Glomerular visceral epithelial cell (primary cell): ENCODE measurements around the gene MEF2D.

Experiments used
- DNase-seq: peaks from one replicate; pipeline ENCODE4 v3.0.0-alpha.2; 2016; ENCODE audit errors: extremely low spot score

MEF2D gene

DNA sequence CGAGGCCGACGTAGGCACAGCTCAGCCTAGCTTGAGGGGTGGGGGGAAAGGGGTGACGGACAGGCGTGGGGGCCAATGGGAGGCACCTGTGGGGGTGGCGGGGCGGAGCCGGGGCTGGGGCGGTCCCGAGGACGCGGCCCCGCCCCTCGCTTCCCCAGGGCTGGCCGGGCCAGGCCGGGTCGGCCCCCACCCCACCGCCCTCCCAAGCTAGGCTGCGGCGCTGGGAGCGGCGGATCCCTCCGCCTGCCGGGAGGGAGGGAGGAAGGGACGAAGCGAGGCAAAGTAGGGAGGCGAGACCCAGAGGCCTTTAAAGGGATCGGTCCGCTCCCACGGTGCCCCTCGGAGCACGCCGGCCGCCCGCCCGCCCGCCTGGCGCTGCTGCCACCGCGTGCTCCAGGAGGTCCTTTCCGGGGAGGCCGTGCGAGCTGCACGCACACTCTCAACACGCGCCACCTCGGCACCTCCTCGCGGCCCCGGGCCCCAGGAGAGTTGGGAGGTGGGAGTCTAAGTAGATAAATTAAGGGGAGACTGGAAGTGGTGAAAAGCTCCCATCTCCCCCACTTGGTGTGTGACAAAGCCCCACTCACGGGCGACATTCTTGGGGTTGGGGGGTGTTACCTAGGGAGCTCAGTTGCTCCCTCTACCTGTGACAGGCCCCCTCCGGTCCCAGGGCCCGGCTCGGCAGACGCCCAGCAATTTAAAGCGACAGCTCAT lies 375 bp upstream of the MEF2D start:
- DNase-seq, result peak; percentile 96

DNA sequence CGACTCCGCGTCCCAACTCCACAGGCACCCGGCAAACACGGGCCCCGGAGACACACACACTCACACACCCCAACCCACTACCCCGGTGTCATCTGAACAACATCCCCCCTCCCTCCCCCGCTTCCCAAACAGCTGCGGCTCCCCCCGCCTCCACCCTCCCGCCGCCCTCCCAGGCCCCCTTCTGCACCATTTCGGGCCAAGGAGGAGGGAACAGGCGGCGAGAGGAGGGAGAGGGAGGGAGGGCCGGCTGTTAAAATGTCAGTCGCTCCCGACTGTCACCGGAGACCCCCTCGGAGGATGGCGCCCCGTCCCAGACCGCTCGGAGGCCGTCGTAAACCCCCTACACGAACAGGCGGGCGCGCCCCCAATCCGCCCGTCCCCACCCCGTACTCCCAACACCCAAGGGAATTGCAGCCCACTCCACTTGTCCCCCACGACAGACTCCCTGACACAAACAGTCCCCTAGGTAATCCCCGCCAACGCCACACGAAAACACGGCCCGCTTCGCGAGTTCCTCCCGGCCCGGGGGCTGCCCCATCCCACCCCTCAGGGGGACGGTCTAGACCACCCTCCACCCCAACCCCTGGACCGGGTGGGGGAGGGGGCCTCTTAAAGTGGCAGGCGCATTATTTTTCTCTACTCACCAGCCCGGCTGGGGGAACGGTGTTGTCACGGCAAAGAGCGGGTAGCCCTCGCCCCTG lies 583 bp downstream of the MEF2D start:
- DNase-seq, result peak; percentile 13

DNA sequence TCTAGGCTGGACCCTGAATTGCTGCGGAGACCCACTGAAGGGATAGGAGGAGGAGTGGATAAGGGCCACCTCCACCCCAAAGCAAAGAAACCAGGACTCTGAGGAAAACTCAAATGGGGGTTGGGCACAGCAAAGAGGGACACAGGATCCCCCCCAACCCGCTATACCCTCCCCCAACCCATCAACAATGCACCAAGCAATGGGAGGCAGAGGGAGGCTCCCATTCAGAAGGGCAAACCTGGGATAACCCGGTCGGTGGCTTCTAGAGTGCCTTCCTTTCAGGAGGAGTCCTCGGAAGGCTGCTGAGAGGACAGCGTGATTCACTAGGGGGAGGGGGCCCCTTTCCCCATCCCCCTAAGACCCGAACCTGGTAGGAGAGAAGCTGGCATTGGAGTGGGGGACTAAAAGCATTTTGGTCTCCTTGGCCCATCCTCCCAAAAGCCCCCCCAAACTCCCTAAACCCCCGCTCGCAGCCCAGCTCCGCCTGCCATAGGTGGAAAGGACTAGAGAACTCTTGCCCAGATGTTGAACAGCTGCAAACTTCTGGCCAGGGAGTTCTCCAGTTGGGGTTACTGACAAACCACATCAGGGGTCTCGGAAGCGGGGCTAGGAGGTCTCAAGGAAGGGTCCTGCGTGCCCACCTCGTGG lies 1.3 kb downstream of the MEF2D start:
- peak; percentile 23 for DNase-seq

DNA sequence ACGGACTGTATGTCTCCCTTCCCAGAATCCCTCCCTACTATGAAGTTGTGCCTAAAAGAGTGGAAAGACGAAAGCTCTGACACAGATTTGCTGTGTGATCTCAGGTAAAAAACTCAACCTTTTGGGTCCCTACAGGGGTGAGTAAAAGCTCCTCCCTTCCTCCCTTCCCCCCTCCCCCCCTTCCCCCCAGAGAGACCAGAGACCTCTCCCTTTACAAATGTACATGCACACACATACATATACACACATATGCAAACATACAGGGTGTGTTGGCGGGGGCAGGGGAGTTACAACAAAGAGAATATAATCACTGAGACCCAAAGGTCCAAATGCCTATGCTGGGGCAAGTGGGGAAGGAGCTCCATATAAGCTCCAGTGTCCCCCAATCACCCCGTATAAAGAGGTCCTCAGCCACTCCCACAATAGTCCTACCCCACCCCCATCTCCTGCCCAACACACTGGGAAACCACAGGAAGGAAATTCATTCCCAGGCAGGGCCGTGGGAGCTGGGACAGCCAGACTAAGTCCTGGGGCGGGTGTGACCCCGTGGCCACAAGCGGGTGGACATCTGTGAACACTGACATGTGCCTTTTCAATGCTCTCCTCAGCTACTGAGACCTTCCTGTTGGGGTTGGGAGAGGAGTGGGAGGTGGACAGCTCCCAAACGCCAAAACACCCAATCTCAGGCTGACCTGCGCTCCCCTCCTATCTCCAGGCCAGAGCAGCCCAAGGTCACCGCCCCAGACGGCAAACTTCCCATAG lies 2.0 kb downstream of the MEF2D start:
- DNase-seq, result peak; percentile 55

DNA sequence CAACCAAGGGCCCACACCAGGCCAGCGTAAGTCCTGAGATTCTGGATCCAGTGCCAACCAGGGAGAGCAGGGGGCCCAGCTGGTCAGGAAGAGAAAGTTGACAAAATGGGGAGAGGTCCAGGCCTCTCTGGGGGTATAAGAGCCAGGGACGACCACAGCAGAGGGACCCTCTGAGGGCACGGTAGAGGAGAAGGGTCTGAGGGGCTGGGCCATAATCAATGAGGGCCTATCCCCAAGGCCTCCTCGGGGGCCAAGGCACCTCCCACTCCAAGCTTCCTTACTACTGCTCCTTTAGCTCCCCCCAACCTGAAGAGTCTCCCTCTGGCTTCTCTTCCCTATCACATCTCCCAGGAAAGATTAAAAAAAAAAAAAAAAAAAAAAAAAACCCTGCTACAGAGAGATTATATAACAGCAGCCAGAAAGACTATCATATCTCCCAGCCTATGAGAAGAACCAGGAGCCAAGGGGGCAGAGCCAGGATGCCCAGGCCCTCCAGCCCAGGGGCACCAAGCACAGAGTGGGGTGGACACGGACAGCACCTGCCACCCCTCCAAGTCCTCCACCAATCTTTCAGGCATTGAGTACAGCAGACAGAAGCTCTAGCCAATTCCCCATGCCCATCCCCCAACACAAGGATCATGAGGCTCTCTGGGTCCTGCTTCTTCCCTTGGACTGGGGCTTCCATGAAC lies 2.7 kb downstream of the MEF2D start:
- DNase-seq, result no peak

DNA sequence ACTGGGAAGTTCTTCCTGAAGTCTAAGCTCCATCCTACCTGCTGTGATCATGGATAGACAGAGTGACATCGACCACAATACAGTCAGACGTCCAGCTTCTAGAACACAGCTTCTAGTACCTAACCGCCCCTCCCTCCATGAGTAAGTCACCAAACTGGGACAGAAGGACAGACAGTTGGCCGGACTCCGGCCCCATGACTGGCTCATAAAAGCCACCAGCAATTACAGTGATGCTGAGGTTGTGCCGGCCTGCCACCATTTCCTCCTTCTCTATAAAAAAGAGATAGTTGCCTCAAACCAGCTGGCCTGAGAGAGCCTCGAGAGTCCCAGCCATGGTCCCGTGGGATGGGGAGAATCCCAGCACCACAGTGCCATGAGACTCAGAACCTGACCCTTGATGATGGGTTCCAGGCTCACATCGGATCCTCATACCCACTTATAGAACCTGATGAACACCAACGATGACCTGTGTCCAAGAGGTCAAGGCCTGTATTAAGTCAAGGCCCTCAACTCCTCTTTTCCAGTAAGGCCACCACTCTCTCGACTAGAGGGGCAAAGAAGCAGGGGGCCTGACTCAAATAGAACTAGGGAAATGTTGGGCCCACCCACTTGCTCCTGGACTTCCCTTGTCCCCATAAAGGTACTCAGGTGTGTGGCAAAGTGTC lies 3.4 kb downstream of the MEF2D start:
- no peak for DNase-seq

DNA sequence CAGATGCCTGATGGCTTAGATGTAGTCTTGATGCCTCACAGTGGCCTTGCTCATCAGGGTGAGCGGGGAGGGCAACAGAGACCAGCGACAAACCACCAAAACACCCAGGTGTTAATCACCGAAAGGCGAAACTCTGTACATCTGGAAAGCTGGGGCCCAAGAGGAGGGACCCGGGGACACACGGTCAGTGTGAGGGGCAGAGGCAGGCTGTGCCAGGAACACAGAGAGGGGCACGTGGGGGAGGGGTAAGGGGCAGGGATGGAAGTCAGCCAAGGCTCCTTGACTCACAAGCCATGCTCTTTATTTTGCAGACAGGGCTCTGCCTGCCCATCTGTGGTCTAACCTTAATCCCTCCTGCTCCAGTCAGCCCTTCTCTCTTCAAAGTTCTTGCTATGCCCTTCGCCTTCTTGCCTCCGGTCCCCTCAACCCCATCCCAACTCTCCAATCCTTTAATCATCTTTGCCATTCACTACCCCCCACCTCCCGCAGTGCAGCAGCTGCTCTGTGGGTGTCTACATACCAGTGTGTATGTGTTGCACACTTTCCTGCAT lies 4.3 kb downstream of the MEF2D start:
- DNase-seq, result peak; percentile 29

DNA sequence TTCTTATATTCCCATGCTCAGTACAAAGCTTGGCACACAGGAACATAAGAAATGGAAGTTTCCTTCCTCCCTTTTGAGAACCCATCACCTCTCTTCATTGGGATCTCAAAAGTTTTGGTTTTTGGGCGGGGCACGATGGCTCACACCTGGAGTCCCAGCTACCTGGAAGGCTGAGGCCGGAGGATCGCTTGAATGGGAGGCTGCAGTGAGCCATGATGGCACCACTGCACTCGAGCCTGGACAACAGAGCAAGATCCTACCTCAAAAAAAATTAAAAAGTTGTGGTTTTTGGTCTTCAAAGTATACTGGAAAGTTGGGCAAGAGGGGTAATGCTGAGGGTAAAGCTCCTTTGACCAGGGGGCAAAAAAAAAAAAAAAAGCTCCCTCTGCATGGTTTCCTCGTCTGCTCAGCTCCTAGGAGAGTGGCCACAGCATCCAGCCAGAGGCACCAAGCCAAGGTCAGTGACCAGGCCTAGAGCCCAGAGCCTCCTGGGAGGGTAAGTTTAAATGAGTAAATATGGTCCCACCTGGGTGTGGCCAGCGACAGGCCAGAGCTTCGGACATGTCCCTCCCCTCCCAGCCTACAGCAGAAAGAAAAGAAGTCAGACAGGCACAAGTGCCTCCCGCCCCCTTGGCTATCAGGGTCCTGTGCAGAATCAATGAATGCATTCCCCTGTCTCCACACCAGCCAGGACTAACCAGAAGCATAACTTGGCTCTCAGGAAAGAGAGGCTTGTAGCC lies 5.0 kb downstream of the MEF2D start:
- DNase-seq, result no peak

DNA sequence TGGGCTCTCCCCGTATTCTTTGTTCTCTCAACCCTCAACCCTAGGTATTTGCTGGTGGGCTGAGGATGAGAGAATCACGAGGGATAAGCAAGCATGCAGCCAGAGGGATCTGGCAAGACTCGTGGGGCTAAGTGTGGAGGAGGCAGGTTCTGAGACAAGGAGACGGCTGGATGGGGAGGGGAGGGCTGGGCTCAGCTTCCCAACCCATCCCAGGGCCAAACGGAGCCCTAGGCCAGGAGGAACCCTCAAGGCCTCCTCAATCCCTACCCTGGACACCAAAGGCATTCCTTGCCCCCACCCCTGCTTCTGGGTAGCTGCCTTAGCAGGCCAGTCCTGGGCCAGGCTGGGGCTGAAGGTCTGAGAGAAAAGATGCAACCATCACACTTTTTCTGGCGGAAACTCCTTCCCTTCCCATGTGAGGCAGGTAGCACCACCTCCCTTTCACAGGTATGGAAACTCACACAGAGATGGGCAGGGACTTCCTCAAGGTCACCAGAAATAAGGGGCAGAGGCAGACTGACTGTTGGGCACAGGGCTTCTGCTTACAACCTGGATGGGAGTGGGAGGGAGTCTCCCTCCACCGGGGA lies 6.2 kb downstream of the MEF2D start:
- DNase-seq, result no peak

DNA sequence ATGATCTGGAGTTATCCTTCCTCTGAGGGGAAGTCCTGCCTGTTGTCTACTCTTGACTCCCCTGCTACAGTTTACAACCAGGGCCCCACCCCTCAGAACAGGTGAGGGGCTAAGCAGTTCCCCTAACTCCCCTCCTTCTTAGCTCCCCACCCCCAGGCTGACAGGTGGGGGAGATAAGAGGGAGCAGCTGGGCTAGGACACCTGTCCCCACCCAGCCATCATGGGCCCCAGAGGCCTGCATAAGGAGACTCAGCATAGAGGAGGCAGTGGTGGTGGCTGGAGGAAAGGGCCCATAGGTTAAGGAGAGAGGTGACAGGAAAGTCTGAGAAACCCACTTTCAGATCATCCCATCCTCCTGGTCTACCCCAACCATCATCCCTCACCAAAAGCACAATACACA lies 6.8 kb downstream of the MEF2D start:
- no peak for DNase-seq

DNA sequence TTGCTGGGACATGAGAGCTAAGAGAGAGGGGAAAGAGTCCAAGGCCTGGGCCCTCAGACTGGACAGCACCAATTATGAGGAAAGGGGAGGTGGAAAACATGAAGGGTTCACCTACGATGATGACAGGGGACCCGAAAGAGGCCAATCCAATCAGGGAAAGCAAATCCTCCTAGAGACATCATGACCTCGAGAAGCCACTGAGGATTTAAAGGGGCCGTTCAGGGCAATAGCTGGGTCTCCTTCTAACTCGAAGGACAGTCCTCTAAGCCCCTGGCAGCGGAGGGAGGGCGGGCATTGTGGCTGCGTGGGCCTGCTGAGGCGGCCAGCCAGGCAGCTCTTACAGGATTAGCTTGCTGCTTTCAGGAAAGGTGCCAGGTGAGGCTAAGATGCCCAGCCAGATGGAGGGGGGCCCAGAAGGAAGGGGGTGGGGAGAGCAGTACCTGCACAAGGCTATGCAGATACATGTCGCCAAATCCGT lies 7.4 kb downstream of the MEF2D start:
- DNase-seq, result no peak

DNA sequence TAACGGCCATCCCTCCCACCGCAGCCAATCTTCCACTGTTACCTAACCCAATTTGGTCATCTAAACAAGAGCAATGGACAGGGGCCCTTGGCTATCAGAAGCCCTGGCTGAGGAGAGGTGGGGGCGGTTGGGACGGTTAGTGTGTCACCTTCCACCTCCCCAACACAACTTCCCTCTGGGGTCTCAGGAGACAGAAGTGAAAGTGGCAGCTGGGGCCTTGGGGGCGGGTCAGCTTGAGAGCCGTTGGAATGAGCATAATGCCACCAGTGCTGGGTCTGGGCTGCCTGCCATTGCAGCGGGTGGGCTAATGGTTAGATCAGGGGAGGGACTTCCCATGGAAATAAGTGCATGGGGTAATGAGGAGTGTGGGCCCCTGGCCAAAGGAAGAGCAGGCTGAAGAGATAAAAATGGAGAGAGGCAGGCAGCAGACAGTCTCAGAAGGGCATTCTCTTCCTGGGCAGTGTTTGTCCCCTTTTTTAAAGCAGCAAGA lies 7.9 kb downstream of the MEF2D start:
- no peak for DNase-seq

DNA sequence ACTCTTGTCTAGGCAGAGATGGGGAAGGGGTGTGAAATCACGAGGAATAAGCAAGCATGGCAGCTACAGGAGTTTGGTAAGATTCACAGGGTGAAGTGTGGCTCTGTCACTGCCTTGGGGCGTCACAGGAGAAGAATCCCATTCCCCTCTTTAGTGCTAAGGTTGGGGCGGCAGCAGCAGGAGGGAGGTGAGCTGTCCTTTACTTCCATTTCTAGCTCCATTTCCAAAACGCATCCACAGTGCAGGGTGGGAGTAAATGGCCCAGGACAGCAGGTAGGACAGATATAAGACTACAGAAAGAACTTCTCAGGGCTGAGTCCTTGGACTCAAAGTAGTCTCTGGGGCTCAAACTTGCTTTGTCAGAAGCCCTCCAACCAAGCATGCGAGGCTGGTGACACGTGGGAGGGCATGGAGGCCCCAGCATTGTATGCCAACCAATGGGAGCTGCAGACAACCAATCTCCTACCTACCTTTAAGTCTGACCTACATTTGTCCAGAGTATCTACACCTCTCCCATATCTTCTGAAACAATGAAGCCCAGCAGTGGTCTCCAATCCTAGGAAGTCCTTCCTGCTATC lies 8.5 kb downstream of the MEF2D start:
- no peak for DNase-seq

DNA sequence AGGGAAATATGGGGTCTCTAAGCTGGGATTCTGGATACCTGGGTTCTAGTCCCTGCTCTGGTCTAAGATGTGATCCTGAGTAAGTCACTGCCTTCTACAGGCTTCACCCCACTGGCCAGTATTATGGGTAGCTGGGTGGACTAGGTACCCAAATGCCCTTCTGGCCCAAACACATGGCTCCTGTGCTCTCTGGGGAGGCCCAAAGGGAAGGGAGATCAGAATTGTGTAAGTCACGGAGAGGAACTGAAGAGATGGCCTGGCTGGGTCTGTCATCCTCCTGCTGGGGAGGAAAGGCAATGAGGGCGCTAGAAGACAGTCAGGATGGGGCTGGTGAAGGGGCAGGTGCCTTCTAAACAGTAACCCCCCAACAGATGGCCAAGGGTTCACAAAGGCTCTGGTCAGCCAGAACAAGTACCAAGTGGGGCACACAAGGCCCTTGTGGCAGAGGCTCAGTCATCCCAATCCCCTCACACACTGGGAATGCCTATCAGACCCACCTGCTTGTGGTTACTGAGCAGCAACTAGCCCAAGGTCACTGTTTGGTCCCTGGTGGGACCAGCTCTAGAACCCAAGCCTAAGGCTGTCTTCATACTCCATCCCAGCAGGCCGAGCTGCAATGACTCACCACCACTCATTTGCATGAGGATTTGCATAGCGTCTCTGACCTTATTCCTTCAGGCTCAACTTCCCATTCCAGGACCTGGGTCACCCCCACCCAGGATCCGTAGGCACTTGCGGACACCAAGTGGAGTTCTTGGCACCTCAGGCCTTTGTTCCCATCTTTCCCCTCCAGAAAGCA lies 9.2 kb downstream of the MEF2D start:
- DNase-seq, result no peak

DNA sequence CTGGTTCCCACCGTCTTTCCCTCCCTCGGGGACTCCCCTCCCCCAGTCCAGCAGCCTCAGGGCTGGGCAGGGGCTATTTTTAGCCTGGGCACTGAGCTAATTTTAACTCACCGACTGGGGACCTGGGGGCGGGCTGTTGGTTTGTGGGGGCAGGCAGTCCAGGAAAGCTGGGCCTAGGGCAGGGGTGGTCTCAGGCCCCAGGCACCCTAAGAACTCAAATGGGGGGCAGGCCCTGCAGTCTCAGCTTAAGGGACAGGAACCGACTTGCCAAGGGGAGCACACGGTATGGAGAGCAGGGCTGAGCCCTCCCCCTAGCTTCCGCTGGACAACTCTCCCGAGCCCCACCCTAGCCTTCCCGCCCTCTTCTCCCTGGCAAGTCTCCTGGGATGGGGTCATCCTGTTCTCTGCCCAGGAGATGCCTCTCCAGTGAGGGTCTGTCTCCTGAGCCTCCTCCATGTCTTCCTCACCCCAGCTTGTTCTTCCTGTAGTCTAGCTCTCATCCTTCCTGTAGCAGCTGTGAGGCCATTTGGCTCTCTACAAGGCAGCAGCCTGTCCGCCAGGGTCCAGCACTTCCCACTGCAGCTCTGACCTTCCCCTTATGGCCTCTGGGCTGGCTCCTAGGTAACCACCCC lies 10.1 kb downstream of the MEF2D start:
- DNase-seq, result no peak

DNA sequence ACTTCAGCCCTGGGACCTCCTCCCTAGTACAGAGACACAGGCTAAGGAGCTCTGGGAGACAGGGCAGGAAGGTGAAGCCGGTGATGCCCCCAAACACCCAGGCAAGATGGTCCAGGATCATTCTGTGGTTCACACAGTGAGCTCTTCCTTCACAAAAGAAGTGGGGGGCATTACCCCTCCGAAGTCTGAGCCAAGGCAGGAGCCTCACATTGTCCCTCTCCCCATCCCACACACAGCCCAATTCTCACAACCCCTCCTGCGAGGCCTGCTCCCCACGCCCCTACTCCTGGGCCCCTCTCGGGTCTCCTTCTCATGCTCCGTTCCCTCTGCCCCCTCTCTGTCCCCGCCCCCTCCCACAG lies 10.7 kb downstream of the MEF2D start:
- no peak for DNase-seq

DNA sequence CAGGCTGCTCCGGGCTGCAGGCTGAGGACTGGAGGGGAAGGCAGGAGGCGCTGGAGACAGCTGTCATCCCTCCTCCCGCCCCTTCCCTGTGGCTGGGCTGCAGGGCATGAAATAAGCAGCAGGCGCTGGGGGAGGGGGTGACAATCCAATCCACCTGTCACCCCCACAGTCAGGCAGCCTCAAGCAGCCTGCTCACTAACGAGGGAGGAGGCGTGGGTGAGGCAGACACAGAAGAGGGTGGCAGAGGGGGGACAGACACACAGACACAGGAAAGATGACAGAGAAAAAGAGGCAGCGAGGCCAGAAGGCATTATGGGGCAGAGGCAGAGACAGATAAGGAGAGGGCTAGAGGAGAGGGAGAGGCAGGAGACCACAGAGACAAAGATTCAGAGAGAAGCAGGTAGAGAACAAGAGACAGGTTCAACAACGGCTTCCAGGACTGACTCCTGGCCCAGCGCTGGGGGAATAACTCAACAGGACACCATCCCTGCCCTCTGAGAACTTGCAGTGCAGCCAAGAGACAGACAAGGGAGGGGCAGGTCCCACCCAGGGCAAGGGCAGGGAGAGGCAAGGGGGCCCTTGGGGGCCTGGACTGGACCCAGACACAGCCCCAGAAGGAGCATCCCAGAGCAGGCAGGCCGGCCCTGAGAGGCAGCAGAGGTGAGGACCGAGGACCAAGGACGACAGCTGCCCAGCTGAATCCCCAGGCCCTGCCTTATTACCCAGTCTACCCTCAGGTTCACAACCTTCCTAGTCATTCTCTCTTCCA lies 11.2 kb downstream of the MEF2D start:
- DNase-seq, result no peak
